Fibroblast of lung (primary cell): Measurements from ENCODE around the gene EGLN3. TPM values are rescaled to one million over a fixed set of nuclear protein-coding genes. Genes with fewer than 3 reads are reported as not detected.

ENCODE experiments used
- DNase-seq, 2 donors: peaks; one replicate each; pipeline versions ENCODE4 v3.0.0 to v3.0.0-alpha.2; 2010; ENCODE audit warnings: low read depth in 2 of 2
- H2AFZ ChIP-seq: 2 replicates; pipeline ENCODE4 v1.5.1; 2012; ENCODE audit warnings: low read length, control low read depth, inconsistent platforms
- H3K27ac ChIP-seq: 2 replicates; pipeline ENCODE4 v1.5.1; 2011; ENCODE audit warnings: low read length, control low read depth; ENCODE audit not compliant: insufficient read depth
- H3K27me3 ChIP-seq: 2 replicates; pipeline ENCODE4 v1.5.1; 2011; ENCODE audit warnings: mild to moderate bottlenecking, low read length; ENCODE audit not compliant: control insufficient read depth, insufficient read depth
- H3K36me3 ChIP-seq: 2 replicates; pipeline ENCODE4 v1.5.1; 2011; ENCODE audit warnings: low read length; ENCODE audit not compliant: control insufficient read depth, insufficient read depth
- H3K4me1 ChIP-seq: 2 replicates; pipeline ENCODE4 v1.5.1; 2011; ENCODE audit warnings: low read length; ENCODE audit not compliant: control insufficient read depth, insufficient read depth; ENCODE audit errors: extremely low read depth
- H3K4me2 ChIP-seq: 2 replicates; pipeline ENCODE4 v1.5.1; 2011; ENCODE audit warnings: low read length, control low read depth; ENCODE audit not compliant: insufficient read depth; ENCODE audit errors: extremely low read depth
- H3K4me3 ChIP-seq, 4 experiments: fragments of 200-600 bp in 1 of 4; sonication (generic) in 1 of 4; replicated peaks in 1 of 4; 2 replicates each; pipeline ENCODE4 v1.5.1; 2011 to 2016; ENCODE audit warnings: low read length in 4 of 4, low read depth in 3 of 4, mild to moderate bottlenecking in 3 of 4, control low read depth in 2 of 4, inconsistent platforms in 1 of 4, mixed read lengths in 1 of 4; ENCODE audit not compliant: insufficient read depth in 1 of 4; ENCODE audit errors: control extremely low read depth in 1 of 4
- H3K79me2 ChIP-seq: 2 replicates; pipeline ENCODE4 v1.5.1; 2012; ENCODE audit warnings: mild to moderate bottlenecking, low read length, inconsistent platforms; ENCODE audit not compliant: control insufficient read depth, insufficient read depth
- H3K9ac ChIP-seq: 2 replicates; pipeline ENCODE4 v1.5.1; 2011; ENCODE audit warnings: mild to moderate bottlenecking, low read length, control low read depth; ENCODE audit not compliant: insufficient read depth
- H3K9me3 ChIP-seq: 2 replicates; pipeline ENCODE4 v1.5.1; 2012; ENCODE audit warnings: low read depth, low read length; ENCODE audit not compliant: control insufficient read depth, insufficient read depth
- H4K20me1 ChIP-seq: 2 replicates; pipeline ENCODE4 v1.5.1; 2011; ENCODE audit warnings: low read length; ENCODE audit not compliant: control insufficient read depth, insufficient read depth; ENCODE audit errors: extremely low read depth
- CTCF ChIP-seq, 2 donors: IDR thresholded peaks in 1 of 2; conservative IDR thresholded peaks in 1 of 2; 1 replicate in 1 of 2; 2 replicates in 1 of 2; pipeline ENCODE4 v1.5.1; 2011 to 2012; ENCODE audit warnings: low read length in 2 of 2, control low read depth in 1 of 2, inconsistent platforms in 1 of 2, low read depth in 1 of 2, mild to moderate bottlenecking in 1 of 2
- EZH2 ChIP-seq: IDR thresholded peaks from 2 replicates; pipeline ENCODE4 v1.5.1; 2012; ENCODE audit warnings: low read length, control low read depth, mild to moderate bottlenecking; ENCODE audit errors: missing control alignments
- polyA plus RNA-seq, 2 donors: library from polyadenylated mRNA; depleted of rRNA in 1 of 2; stranded (reverse) in 1 of 2; unstranded in 1 of 2; fragments of >200 nt; gene quantifications; 2 replicates each; pipeline ENCODE4 v1.2.1, GENCODE V29; 2011 to 2012; ENCODE audit warnings: missing spikeins in 1 of 2
- total RNA-seq: library from RNA; depleted of rRNA; stranded (reverse); fragments of >200 nt; gene quantifications from 2 replicates; pipeline ENCODE4 v1.2.1, GENCODE V29; 2014

The EGLN3 gene
- total and polyA plus RNA-seq, 2 donors (not counting 1 experiment from before 2014, with no cell fraction given): 0.08 to 0.66 TPM

- Histone ChIP-seq H2AFZ (no peak overlapping the region), H3K4me1 (no peaks in the 10 kb centered on the region), H3K9me3 (no peaks in the 10 kb centered on the region), H3K4me2 (no peak overlapping the region), H3K27me3 (no peaks in the 10 kb centered on the region), H3K79me2 (no peaks in the 10 kb centered on the region), H3K36me3 (no peaks in the 10 kb centered on the region), H3K4me3 (no peak overlapping the region), H3K9ac (no peak overlapping the region), H3K27ac (no peak overlapping the region), H4K20me1 (no peaks in the 10 kb centered on the region)
- DNase-seq: peak in 1 of 2 donors; percentile 74
- TF ChIP-seq EZH2 (no peak), CTCF (conservative IDR thresholded peaks at IDR 0.05 in 1 of 2, IDR thresholded peaks at IDR 0.05 in 1 of 2; ENCODE audit: low read depth in 1 of 2, low read length in 2 of 2) (no peak)
Observed at GRCh38 chr14:33916663-33917565, 34.0 kb downstream of the EGLN3 start.

GRCh38 chr14:33915682-33916081 is 35.2 kb downstream of the EGLN3 start:
- no peak for DNase-seq
- Histone ChIP-seq H3K27me3 (no peaks in the 10 kb centered on the region), H2AFZ (no peak overlapping the region), H3K9ac (no peak overlapping the region), H3K9me3 (no peaks in the 10 kb centered on the region), H3K27ac (no peak overlapping the region), H3K36me3 (no peaks in the 10 kb centered on the region), H3K79me2 (no peaks in the 10 kb centered on the region), H3K4me3 (no peak overlapping the region), H3K4me1 (no peaks in the 10 kb centered on the region), H4K20me1 (no peaks in the 10 kb centered on the region), H3K4me2 (no peak overlapping the region)
- TF ChIP-seq CTCF (conservative IDR thresholded peaks at IDR 0.05 in 1 of 2, IDR thresholded peaks at IDR 0.05 in 1 of 2; ENCODE audit: low read depth in 1 of 2, low read length in 2 of 2): no peak
- TF ChIP-seq EZH2: no peak

- Histone ChIP-seq H4K20me1 (no peaks in the 10 kb centered on the region), H3K27me3 (no peaks in the 10 kb centered on the region), H3K4me1 (no peaks in the 10 kb centered on the region), H3K36me3 (no peaks in the 10 kb centered on the region), H3K9me3 (no peaks in the 10 kb centered on the region), H3K9ac (no peak overlapping the region), H2AFZ (no peak overlapping the region), H3K4me2 (no peak overlapping the region), H3K4me3 (no peak overlapping the region), H3K79me2 (no peaks in the 10 kb centered on the region), H3K27ac (no peak overlapping the region)
- DNase-seq: peak; percentile 5 to 90
- TF ChIP-seq EZH2: no peak
- no peak for TF ChIP-seq CTCF (conservative IDR thresholded peaks at IDR 0.05 in 1 of 2, IDR thresholded peaks at IDR 0.05 in 1 of 2; ENCODE audit: low read depth in 1 of 2, low read length in 2 of 2)
Observed at GRCh38 chr14:33914676-33915516, 36.0 kb downstream of the EGLN3 start.
